ENCODE measurements around the gene LIME1. TPM values are rescaled to one million over a fixed set of nuclear protein-coding genes. Genes with fewer than 3 reads are reported as not detected.

LIME1 gene
- total RNA-seq, 1 donor from 2014 or later: 0.53 TPM

- no peak for DNase-seq (ENCODE audit: low read depth)
- Histone ChIP-seq H3K4me3 (ENCODE audit: low read depth, low read length) (no peak overlapping the region), H3K27me3 (ENCODE audit: control insufficient read depth, insufficient read depth, low read length) (no peaks in the 10 kb centered on the region), H3K36me3 (ENCODE audit: control insufficient read depth, insufficient read depth, low read length) (no peaks in the 10 kb centered on the region)
- TF ChIP-seq CTCF (IDR thresholded peaks at IDR 0.05; ENCODE audit: insufficient read depth, low read length, severe bottlenecking): no peak
- FAIRE-seq: no peak
Observed at GRCh38 chr20:63766695-63767426, 30.4 kb downstream of the LIME1 start.

GRCh38 chr20:63767456-63767855, 31.0 kb downstream of the LIME1 start:
- no peak for TF ChIP-seq CTCF (IDR thresholded peaks at IDR 0.05; ENCODE audit: insufficient read depth, low read length, severe bottlenecking)
- no peak for DNase-seq (ENCODE audit: low read depth)
- H3K27me3 ChIP-seq (ENCODE audit: control insufficient read depth, insufficient read depth, low read length): no peaks in the 10 kb centered on the region
- no peak for FAIRE-seq
- H3K4me3 ChIP-seq (ENCODE audit: low read depth, low read length): no peak overlapping the region
- no peaks in the 10 kb centered on the region for H3K36me3 ChIP-seq (ENCODE audit: control insufficient read depth, insufficient read depth, low read length)

- no peaks in the 10 kb centered on the region for H3K36me3 ChIP-seq (ENCODE audit: control insufficient read depth, insufficient read depth, low read length)
- DNase-seq (ENCODE audit: low read depth) (no peak), FAIRE-seq (no peak)
- no peak for TF ChIP-seq CTCF (IDR thresholded peaks at IDR 0.05; ENCODE audit: insufficient read depth, low read length, severe bottlenecking)
- H3K27me3 ChIP-seq (ENCODE audit: control insufficient read depth, insufficient read depth, low read length): no peaks in the 10 kb centered on the region
- H3K4me3 ChIP-seq (ENCODE audit: low read depth, low read length): no peak overlapping the region
Observed at GRCh38 chr20:63767886-63768285, 31.4 kb downstream of the LIME1 start.

- TF ChIP-seq CTCF (IDR thresholded peaks at IDR 0.05; ENCODE audit: insufficient read depth, low read length, severe bottlenecking): no peak
- no peak overlapping the region for H3K4me3 ChIP-seq (ENCODE audit: low read depth, low read length)
- H3K36me3 ChIP-seq (ENCODE audit: control insufficient read depth, insufficient read depth, low read length): no peaks in the 10 kb centered on the region
- H3K27me3 ChIP-seq (ENCODE audit: control insufficient read depth, insufficient read depth, low read length): no peaks in the 10 kb centered on the region
- no peak for DNase-seq (ENCODE audit: low read depth)
- no peak for FAIRE-seq
Observed at GRCh38 chr20:63768591-63769515, 32.4 kb downstream of the LIME1 start.

- FAIRE-seq (no peak), DNase-seq (ENCODE audit: low read depth) (no peak)
- H3K36me3 ChIP-seq (ENCODE audit: control insufficient read depth, insufficient read depth, low read length): no peaks in the 10 kb centered on the region
- H3K4me3 ChIP-seq (ENCODE audit: low read depth, low read length): no peak overlapping the region
- peaks cover 6% of the 10 kb centered on the region for H3K27me3 ChIP-seq (ENCODE audit: control insufficient read depth, insufficient read depth, low read length)
- TF ChIP-seq CTCF (IDR thresholded peaks at IDR 0.05; ENCODE audit: insufficient read depth, low read length, severe bottlenecking): no peak
Observed at GRCh38 chr20:63769891-63770474, 33.5 kb downstream of the LIME1 start.
